Activated CD8-positive, alpha-beta T cell treated with anti-CD3 and anti-CD28 coated beads for 36 hours (primary cell): ENCODE measurements around the gene CCDC3. TPM values are rescaled to one million over a fixed set of nuclear protein-coding genes. Genes with fewer than 3 reads are reported as not detected.

Experiments used
- ATAC-seq: fragments of 200-7000 bp; cut with Tn5 transposase; one replicate; pipeline ENCODE4 v1.10.0; 2021; ENCODE audit warnings: mild to moderate bottlenecking, moderate library complexity
- CTCF ChIA-PET: fragments of 350-600 bp; sonication (Branson Sonifier 250); formaldehyde crosslinking; loops from one replicate; lab custom pipeline; 2021; ENCODE audit warnings: antibody characterized with exemption; lab: Charles Lee
- POLR2A ChIA-PET: fragments of 350-600 bp; sonication (Branson Sonifier 250); formaldehyde crosslinking; loops from one replicate; lab custom pipeline; 2021; ENCODE audit warnings: antibody characterized with exemption; lab: Charles Lee
- DNase-seq: peaks from one replicate; pipeline ENCODE4 v3.0.0-alpha.2; 2020
- H3K27ac Mint-ChIP-seq: one replicate; pipeline ENCODE4 v1.8.0; 2021; ENCODE audit warnings: mild to moderate bottlenecking, mixed read lengths
- H3K27me3 Mint-ChIP-seq: one replicate; pipeline ENCODE4 v1.8.0; 2021; ENCODE audit warnings: mixed read lengths
- H3K36me3 Mint-ChIP-seq: one replicate; pipeline ENCODE4 v1.8.0; 2021; ENCODE audit warnings: low read depth, mixed read lengths
- H3K4me1 Mint-ChIP-seq: one replicate; pipeline ENCODE4 v1.8.0; 2021; ENCODE audit warnings: low read depth, mixed read lengths
- H3K4me3 Mint-ChIP-seq: one replicate; pipeline ENCODE4 v1.8.0; 2021; ENCODE audit warnings: mild to moderate bottlenecking, moderate library complexity, mixed read lengths
- H3K9me3 Mint-ChIP-seq: one replicate; pipeline ENCODE4 v1.8.0; 2021; ENCODE audit warnings: mixed read lengths
- CTCF ChIP-seq: fragments of 200-600 bp; IDR thresholded peaks from one replicate; pipeline ENCODE4 v1.8.0; 2022; ENCODE audit warnings: antibody characterized with exemption, mild to moderate bottlenecking
- intact Hi-C: fragments of 100-400 bp; cut with micrococcal nuclease; formaldehyde crosslinking; loops from one replicate; pipeline ENCODE4 v1.10.0; 2022
- total RNA-seq, 2 experiments: library from RNA; stranded (reverse); gene quantifications; one replicate each; pipeline ENCODE4 v1.2.3, GENCODE V29; 2021

CCDC3 gene
- total RNA-seq, 2 experiments from 2014 or later, result not detected

DNA sequence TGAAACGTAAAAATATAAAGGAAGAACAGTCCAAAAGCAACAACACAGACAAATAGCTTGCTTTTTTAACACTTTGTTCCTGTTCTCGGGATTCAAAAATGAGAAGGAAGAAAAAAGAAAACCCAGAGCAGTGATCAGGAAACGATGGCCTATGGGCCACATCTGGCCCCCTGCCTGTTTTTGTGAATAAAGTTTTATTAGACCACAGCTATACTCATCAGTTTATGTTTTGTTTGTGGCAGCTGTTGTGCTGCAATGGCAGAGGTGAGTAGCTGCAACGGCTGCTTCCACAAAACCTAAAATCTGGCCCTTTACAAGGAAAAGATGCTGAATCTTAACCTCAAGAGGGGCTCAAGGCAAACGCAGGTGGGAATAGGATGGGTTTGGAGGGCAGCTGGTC is 96.4 kb downstream of the CCDC3 start:
- DNase-seq (no peak), ATAC-seq (no peak)
- Mint-ChIP-seq H3K4me1 (no peaks in the 10 kb centered on the region), H3K27me3 (peaks cover 8% of the 10 kb centered on the region), H3K4me3 (no peak overlapping the region), H3K36me3 (no peaks in the 10 kb centered on the region), H3K27ac (no peak overlapping the region), H3K9me3 (no peaks in the 10 kb centered on the region)
- TF ChIP-seq CTCF, result no peak
- ChIA-PET POLR2A (no interaction called here), CTCF (interaction anchor here (0.6 to 1.5 kb wide), 6 partner anchors 8 to 1154 kb away, joined by 3 to 5 read pairs (median 3); no protein-coding TSS in a partner anchor)
- intact Hi-C loops, result loop anchor here (5.0 kb wide), 1 partner anchor 167 kb away; no protein-coding TSS in a partner anchor

GRCh38 chr10:12902851-12903358 is 98.6 kb downstream of the CCDC3 start:
- H3K4me1 Mint-ChIP-seq, result no peaks in the 10 kb centered on the region
- ChIA-PET POLR2A (no interaction called here), CTCF (interaction anchor here (0.6 to 2.4 kb wide), 27 partner anchors 9 to 687 kb away, joined by 3 to 18 read pairs (median 4); no protein-coding TSS in a partner anchor)
- DNase-seq (no peak), ATAC-seq (no peak)
- no peak overlapping the region for H3K27ac Mint-ChIP-seq
- H3K27me3 Mint-ChIP-seq, result peaks cover 7% of the 10 kb centered on the region
- intact Hi-C loops, result no loop called here
- H3K9me3 Mint-ChIP-seq, result no peaks in the 10 kb centered on the region
- no peak overlapping the region for H3K4me3 Mint-ChIP-seq
- TF ChIP-seq CTCF, result no peak
- no peaks in the 10 kb centered on the region for H3K36me3 Mint-ChIP-seq

DNA sequence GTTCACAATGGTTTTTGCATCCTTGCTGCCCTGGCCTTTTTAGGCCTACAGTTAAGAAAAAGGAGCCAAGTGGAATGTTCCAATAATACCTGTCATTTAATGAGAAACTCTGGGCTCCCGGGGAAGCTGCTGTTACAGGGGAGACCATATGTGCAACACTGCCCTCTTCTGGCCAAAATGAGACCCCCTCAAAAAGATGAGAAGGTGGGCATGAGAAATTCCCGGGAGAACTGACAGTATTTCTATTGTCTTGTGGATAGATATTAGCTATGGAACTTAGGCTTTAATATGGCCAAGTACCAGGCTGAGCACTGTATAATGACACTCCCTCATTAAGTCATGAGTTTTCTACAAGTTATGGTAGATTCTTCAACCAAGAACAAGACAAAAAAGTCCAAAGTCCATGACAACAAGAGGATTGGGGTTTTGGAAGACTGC is 99.4 kb downstream of the CCDC3 start:
- ChIA-PET POLR2A (interaction anchor here (0.7 kb wide), 1 partner anchor 365 kb away, joined by 3 read pairs; no protein-coding TSS in a partner anchor), CTCF (interaction anchor here (0.6 to 2.4 kb wide), 42 partner anchors 9 to 687 kb away, joined by 3 to 18 read pairs (median 4); no protein-coding TSS in a partner anchor)
- H3K36me3 Mint-ChIP-seq, result no peaks in the 10 kb centered on the region
- ATAC-seq, result peak; percentile 37
- peak; percentile 75 for DNase-seq
- H3K27me3 Mint-ChIP-seq, result peaks cover 8% of the 10 kb centered on the region
- H3K4me1 Mint-ChIP-seq, result no peaks in the 10 kb centered on the region
- intact Hi-C loops, result no loop called here
- no peak overlapping the region for H3K27ac Mint-ChIP-seq
- H3K4me3 Mint-ChIP-seq, result no peak overlapping the region
- TF ChIP-seq CTCF, result peak; percentile 87
- no peaks in the 10 kb centered on the region for H3K9me3 Mint-ChIP-seq

DNA sequence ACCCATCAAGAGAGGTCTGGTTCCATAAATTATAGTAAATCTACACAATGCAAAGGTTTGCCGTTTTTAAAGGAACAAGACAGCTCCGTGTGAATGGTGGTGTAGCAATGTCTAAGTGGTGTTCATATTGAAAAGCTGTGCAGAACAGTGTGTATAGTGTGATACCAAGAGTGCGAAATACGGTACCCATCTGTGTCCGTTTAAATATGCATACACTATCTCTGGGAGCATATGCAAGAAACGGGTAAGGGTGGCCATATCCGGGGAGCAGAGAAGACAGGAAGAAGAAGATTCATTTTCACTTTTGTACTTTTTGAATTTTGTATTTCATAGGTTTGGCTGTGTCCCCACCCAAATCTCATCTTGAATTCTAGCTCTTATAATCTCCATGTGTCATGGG is 102.0 kb downstream of the CCDC3 start:
- ATAC-seq, result no peak

More for the DNA sequence above, 102.0 kb downstream of the CCDC3 start:
- ChIA-PET CTCF (no interaction called here), POLR2A (no interaction called here)
- H3K36me3 Mint-ChIP-seq, result no peaks in the 10 kb centered on the region
- H3K27ac Mint-ChIP-seq, result no peak overlapping the region
- H3K4me3 Mint-ChIP-seq, result no peak overlapping the region
- H3K27me3 Mint-ChIP-seq, result peaks cover 14% of the 10 kb centered on the region
- H3K4me1 Mint-ChIP-seq, result no peaks in the 10 kb centered on the region
- intact Hi-C loops, result no loop called here
- no peaks in the 10 kb centered on the region for H3K9me3 Mint-ChIP-seq
- no peak for DNase-seq
- TF ChIP-seq CTCF, result no peak
